ENCODE results near the gene VWA2.

The VWA2 gene

GRCh38 chr10:114239117-114239993 lies at the start of gene VWA2:
TSS of gene VWA2 (plus strand) at chr10:114239254. CDS start at chr10:114248714, 9,460 bp downstream.
- peak; percentile 39 for DNase-seq

- no peak for DNase-seq
These were observed 49.4 kb upstream of the VWA2 start for GRCh38 chr10:114189700-114190099.

GRCh38 chr10:114195079-114195478 lies 44.0 kb upstream of the VWA2 start:
- DNase-seq: no peak

- DNase-seq: no peak
These were observed 39.8 kb upstream of the VWA2 start for GRCh38 chr10:114199239-114199638.

GRCh38 chr10:114202812-114203211 lies 36.2 kb upstream of the VWA2 start:
- DNase-seq: no peak

GRCh38 chr10:114206902-114207301 lies 32.2 kb upstream of the VWA2 start:
- no peak for DNase-seq

GRCh38 chr10:114207349-114207748 lies 31.7 kb upstream of the VWA2 start:
- DNase-seq: no peak

- no peak for DNase-seq
These were observed 30.7 kb upstream of the VWA2 start for GRCh38 chr10:114208351-114208750.

GRCh38 chr10:114212153-114212552 lies 26.9 kb upstream of the VWA2 start:
- no peak for DNase-seq

- DNase-seq: no peak
These were observed 24.0 kb upstream of the VWA2 start for GRCh38 chr10:114215033-114215432.

- no peak for DNase-seq
These were observed 18.8 kb upstream of the VWA2 start for GRCh38 chr10:114220281-114220680.

- DNase-seq: no peak
These were observed 17.8 kb upstream of the VWA2 start for GRCh38 chr10:114221235-114221634.

- no peak for DNase-seq
These were observed 16.0 kb upstream of the VWA2 start for GRCh38 chr10:114223066-114223465.

GRCh38 chr10:114228156-114228555 lies 10.9 kb upstream of the VWA2 start:
- DNase-seq: no peak

GRCh38 chr10:114232561-114233176 lies 6.4 kb upstream of the VWA2 start:
- DNase-seq: no peak

- no peak for DNase-seq
These were observed 5.6 kb upstream of the VWA2 start for GRCh38 chr10:114233482-114233881.

GRCh38 chr10:114234132-114234531 lies 4.9 kb upstream of the VWA2 start:
- DNase-seq: no peak

- DNase-seq: peak; percentile 5
These were observed 916 bp downstream of the VWA2 start for GRCh38 chr10:114239994-114240345.

- no peak for DNase-seq
These were observed 3.2 kb downstream of the VWA2 start for GRCh38 chr10:114242235-114242634.

GRCh38 chr10:114243661-114244060 lies 4.6 kb downstream of the VWA2 start:
- no peak for DNase-seq

GRCh38 chr10:114244126-114244525 lies 5.1 kb downstream of the VWA2 start:
- no peak for DNase-seq

GRCh38 chr10:114245121-114245791 lies 6.2 kb downstream of the VWA2 start:
- no peak for DNase-seq

GRCh38 chr10:114246679-114247305 lies 7.7 kb downstream of the VWA2 start:
- no peak for DNase-seq

Measured in DMS79 treated with DMSO at 0.1 percent for 48 hours (cell line).